GM18858 (cell line): ENCODE data around the gene AKAP5.

Experiments used
- ATAC-seq: cut with Tn5 transposase; IDR thresholded peaks from one replicate; pipeline ENCODE4 v1.9.1; 2021; ENCODE audit not compliant: unreplicated experiment

AKAP5 gene, protein sequence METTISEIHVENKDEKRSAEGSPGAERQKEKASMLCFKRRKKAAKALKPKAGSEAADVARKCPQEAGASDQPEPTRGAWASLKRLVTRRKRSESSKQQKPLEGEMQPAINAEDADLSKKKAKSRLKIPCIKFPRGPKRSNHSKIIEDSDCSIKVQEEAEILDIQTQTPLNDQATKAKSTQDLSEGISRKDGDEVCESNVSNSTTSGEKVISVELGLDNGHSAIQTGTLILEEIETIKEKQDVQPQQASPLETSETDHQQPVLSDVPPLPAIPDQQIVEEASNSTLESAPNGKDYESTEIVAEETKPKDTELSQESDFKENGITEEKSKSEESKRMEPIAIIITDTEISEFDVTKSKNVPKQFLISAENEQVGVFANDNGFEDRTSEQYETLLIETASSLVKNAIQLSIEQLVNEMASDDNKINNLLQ

DNA sequence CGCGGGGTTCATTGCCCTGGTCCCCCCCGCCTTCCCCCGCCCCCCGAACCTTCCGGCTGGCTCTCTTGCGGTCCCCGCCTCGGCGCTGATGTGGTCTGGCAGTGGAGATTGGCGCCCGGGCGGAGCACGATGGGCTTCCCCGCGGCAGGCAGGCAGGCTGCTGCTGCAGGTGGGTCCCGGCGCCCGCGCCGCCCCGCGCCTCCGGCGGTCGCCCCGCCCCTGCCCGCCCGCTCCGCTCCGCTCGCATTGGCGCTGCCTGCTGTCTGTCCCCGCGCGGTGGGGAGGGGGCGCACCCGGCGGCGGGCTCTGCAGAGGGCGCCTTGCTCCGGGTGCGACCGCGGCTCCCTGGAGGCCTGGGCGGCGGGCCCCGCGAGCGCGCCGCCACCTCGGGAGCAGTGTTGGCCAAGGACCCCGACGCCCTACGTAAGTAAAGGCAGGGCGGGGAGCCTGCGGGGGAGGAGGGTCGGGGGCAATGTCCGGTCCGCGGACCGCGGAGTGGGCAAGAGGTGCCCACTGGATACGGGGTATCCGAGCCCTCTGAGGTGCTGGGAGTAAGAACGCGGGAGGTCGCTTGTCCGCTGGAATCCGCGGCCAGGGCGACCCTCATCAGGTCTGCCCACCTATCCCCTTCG, at the start of gene AKAP5:
AKAP5 (plus strand) TSS at position 309 of the 632 bp plus-strand sequence. CDS start 2,896 bp downstream, outside the sequence.
- ATAC-seq = no peak

DNA sequence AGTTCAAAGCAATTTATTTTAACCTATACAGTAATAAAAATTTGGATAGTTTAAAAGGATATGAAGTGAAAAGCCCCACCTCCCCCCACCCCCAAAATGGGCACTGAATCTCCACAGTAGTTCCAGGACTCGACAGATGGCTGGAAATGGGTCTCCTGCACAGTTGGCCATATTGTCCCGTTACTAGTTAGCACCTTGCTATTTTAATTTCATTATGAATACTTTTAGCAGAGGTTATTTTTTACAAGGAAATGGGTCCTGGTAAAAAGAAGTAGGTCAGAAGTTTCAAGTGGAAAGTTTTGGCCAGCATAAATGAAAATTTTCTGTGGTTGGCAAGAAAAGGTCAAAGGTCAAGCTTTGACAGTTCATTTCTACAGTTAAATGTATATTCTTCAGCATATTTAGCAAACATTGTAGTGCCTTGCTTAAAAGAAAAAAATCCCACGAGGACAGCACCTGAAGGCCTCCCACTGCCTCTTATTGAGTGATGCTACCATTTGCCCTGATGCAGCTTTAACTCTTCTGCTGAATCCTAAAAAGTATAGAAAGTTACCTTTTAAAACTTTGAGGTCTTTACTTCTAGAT, 48.9 kb upstream of the AKAP5 start:
- no peak for ATAC-seq

DNA sequence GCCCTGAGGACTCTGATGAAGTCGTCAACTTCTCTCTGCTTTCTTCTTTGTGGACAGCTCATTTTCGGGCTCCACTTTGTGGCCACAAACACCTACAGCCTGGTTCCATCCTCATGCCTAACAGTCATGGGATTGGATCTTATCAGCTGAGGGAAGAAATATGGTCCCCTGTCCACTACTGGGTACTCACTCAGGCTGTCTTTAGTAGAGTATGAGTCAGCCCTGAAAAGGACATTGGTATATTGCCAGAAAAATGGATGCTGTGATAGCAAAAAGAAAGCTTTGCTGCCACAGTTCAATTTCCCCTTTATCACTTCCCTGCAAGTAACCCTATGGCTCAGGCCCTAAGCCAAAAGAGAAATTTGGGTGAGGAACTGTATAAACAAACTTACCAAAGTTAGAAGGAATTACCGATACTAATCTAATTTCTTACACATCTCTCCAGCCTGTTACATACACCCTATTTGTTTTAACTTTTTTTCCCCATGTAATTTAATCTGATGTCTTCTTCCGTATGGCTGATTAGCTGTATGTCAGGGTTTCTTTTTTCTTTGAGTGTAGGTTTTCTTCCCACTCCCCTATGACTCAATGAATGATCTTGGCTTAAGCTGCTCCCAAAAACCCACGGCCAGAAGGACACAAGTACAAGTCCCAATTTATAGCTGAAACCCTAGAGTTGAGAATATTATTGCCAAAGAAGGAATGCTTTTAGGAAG, 48.1 kb upstream of the AKAP5 start:
- no peak for ATAC-seq

DNA sequence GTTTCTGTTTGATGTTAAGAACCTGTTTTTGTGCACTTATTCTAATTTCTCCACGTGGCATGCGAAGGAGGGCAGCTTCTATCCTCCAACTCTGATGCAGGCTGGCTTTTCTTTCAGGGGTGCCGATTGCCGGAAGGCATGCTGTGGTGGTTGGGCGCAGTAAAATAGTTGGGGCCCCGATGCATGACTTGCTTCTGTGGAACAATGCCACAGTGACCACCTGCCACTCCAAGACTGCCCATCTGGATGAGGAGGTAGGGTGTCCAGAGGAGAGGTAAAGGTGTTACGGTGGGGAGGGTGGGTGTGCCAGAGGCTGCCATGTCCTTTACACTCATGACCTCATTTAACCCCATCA, 47.6 kb upstream of the AKAP5 start:
- no peak for ATAC-seq

DNA sequence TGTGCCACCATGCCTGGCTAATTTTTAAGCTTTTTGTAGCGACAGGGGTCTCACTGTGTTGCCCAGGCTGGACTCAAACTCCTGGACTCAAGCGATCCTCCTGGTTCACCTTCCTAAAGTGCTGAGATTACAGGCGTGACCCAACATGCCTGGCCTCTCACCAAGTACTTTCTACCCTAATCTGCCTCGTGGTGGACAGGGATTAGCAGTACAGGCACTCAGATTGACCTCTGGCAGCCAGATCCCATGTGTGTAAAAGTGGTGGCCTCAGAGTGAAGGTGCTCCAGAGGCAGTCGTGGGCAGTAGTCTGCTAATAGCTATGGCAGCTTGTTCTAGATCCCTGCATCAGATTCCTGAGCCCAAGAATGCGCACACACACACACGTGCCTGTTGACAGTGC, 46.3 kb upstream of the AKAP5 start:
- ATAC-seq = no peak

DNA sequence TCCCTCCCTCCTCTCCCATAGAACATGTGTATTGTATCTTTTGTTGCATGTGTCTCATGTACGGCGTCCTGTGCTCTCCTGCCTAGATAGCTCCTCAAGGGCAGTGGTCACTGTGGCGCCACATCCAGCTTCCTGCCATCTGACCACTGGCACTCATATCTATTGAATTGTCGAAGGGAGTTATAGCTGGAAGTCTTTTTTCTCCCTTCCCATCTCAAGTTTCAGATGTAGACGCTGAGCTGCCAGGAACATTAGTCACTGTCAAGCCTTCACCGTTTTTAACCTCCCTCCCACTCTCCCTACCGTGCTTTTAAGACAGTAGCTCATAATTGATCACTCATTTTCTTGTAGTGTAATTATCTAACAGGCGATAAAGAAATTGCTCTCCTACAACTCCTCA, 44.1 kb upstream of the AKAP5 start:
- ATAC-seq = no peak

DNA sequence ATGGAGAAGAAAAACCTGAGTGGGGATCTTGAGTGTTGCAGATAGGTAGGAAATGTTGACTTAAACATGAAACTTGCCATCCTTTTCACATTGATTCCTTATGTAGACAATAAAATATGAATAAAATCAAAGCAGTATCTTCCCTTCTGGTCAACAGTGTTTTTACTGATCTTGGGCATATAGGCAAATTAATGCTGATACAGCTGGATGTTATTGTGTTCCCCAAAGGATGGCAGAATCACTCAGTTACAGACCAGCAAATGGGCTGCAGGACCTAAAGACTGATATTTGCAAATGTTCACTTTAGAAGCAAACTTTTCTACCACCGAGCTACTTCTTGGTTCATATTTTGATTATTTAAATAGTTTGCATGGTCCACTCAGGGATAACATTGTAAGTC, 43.3 kb upstream of the AKAP5 start:
- no peak for ATAC-seq

DNA sequence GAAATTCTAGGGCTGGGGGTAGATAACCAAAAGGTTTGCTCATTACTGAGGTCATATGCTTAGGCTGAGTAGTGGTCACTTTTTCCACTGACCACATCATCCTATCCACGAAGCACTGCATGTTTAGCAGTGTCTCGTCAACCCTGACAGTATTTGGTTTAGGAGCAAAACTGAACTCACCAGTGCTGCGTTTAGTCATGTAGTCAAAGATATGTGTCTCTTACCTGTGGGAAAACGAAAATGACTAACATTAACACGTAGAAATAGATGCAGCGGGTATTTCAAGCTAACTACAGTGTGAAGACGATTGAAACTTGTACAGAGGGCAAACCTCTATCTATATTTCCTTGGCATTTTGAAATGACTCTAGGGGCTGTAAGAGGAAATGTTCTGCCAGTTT, 42.5 kb upstream of the AKAP5 start:
- no peak for ATAC-seq

DNA sequence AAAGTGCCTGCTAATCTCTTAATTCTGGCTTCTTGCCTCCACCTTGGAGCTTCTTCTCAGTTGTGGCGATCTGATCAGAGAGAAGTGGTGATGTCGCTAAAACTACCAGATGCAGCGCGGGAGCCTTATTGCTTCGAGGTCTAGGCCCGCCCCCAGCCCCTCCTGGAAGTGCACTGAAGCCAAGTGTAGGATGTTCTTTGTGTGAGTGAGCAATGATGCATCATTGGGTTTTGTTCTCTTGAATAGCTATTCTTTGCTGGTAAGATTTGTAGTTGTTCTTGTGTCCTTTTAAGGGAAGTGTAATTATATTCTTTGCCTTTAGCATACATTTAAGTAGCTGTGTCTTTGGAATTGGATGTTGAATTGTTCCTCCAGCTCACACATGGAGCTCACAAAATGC, 41.3 kb upstream of the AKAP5 start:
- no peak for ATAC-seq

DNA sequence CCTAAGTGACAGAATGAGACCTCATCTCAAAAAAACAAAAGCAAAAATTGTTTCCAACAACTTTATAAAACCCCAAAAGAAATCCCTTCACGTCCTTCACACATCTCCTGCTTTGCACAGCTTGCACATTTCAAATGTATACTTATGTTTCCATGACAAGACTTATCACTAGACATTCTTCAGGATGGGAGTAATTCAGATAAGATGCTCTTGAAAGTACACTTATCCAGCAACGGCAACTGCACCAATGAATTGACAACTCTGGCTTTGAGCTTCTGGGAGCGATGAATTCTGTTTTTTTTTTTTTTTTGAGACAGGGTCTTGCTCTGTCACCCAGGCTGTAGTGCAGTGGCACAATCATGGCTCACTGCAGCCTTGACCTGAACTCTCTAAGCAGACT, 30.8 kb upstream of the AKAP5 start:
- no peak for ATAC-seq

DNA sequence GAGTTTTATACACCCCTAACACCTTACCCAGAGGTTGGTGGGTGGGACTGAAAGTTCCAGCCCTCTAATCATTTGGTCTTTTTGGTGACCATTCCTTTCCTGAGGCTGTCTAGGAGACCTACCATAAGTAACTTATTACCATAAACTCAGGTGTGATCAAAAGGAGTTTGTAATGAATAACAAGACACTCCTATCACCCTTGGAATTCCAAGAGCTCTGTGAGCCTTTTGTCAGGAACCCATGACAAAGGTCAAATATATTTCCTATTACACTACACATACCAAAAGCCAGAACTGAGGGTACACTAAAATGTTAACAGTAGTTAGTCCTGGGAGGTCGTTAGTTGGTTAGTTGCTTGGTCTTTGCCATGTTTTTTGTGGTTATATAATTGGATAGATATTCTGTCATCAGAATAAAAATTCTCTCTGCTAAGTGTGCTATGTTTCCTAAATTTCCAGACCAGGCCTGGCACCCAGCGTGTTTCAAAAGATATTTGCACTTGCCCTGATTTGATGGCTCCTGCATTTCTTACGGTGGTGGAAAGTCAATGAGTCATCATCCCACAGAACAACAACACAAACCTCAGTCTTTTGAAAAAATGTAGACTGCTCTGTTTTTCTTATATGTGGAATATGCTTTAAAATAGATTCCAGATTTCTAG, 27.0 kb upstream of the AKAP5 start:
- no peak for ATAC-seq

DNA sequence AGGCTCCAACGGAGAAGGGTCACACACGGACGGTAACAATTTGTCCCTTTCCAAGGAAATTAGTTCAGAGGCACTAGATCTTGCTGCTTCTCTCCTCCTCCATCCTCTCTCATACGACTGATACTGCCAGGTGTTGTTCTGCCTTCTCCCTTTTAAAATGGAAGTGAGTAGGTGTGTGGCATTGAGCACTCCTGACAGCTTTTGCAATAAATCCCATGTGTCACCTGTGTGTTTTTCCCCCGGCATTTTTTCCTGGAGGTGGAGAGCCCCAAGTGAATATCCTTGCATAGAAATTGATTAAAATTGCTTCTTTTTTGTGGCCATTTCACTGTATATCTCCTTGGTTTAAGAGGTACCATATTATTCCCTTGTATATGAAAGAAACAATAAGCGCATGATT, 26.2 kb upstream of the AKAP5 start:
- ATAC-seq = no peak

DNA sequence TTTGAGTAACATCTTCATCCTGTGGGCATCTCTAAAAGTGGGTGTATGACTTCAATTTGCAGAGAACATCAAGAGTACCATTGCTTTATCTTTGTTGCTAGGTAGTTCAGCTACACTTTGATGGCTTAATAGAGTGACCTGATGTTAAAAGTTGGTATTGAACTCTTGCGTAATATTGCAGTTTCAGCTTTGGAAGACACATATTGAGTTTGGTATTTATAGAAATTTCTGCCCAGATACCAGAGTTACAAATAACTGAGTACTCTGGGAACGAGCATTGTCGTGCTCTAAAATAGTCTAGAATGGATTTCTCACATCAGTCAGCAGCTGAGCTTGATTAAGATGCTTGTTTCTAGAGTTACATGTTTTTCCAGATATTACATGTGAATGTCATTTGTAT, 24.8 kb upstream of the AKAP5 start:
- ATAC-seq = no peak

DNA sequence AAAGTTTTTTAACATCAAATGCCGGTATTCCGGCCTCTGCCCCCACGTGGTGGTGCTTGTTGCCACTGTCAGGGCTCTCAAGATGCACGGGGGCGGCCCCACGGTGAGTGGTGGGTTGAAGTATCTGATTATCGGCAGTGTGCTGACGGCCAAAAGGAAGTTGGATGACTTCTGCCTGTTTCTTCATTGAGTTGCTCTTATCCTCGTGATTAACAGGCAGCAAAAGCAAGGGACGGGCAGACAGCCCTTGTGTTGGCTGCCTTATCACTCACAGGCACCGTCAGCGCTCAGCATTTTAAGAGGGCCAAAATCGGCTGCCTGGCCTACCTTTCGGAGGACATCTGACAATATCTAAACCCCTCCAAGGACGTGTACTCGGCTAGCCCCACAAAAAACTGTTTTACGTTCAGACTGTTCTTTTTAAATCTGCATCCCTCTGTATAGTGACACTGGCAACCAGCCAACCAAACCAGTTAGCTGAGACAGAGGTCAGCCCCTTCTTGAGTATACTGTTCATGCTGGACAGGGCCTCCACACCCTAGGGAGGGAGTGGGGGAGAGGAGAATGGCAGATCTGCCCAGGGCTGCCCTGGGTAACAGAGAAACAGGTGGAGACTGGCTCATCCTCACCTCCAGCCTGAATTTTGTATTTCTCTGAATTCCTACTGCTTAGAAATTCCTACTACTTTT, 22.9 kb upstream of the AKAP5 start:
- no peak for ATAC-seq

DNA sequence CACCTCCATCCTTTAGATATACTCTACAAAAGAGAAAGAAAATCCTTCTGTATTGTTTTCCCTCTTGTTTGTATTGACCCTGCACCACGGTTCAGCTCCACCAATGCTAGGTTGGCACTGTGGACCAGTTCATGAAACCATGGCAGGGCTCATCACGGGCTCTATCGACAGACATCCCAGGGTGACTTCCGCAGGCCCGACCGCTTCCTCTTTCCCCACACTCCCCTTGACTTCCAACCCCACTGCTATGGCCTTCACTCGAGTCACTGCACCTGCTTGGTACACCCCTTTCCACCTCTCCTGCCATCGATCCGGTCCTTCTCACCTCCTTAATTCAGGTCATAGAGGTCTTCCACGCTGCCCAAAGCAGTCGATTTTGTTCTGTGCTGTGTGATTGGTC, 21.2 kb upstream of the AKAP5 start:
- no peak for ATAC-seq

DNA sequence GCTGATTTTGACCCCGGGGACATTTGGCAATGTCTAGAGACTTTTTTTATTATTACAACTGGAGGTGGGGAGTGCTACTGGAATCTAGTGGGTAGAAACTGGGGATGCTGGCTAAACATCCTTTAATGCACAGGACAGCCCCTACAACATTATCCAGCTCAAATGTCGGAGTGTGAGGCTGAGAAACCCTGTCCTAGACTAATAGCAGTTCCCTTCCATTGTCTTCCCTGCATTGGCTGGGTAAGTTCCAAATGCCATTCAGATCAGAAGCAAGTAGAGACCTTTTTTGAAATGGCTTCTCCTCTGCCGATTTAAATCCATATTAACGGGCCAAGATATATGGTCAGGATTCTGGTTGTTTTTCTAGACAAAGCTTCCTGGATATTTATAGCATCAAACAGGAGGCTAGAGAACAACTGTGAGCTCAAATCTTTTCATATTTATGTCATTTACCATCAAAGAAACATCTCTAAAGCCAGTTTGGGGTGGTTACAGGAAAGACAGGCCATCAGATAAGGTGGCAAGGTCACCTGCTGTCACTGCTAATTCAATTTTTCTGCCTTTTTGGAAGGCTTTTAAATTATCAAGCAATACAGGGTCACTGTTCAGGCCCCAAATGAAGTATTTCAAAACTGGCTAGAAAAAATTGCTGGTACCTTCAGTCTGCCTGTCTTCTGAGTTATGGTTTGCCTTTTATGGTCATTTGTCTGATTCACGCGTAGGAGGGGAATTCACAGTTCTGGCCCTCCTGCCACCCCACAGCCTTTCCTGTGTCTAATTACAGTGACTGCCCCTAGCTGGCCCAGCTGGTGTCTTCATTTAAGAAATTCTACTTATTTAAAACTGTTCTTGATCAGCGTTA, 20.1 kb upstream of the AKAP5 start:
- ATAC-seq = peak; percentile 94

DNA sequence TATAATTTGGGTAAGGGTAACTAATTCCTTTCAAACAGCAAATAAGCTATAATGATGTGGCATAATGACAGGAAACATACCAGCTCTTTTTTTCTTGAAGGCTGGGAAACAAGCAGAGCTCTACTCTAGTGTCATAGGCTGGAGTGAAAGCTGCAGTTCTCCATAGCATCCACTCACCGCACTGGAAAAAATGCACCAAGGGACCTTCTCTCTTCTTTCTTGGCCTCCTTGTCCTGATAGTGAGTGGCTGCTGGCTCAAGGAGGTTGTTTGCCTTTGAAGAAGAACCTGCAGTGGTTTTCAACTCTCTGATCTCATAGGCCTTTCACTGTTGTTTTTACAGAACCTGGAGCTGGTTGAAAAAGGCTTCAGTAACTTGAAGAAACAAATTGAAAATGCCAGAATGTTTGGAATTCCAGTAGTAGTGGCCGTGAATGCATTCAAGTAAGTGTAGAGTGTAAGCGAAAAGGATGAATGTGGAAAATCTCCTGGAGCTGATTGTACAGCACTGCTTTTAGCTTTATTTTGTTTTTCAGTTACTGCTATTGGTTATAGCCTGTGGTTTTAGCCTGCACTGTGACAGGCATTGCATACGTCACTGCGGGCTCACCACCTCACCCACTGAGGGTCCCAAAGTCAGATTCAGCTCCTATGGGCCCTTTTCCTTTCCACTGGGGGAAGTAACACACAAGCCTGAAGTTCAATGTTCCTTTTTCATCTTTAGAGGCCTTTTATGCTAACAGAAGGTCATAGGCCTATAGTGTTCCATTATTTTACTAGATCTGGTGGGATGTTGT, 17.2 kb upstream of the AKAP5 start:
- no peak for ATAC-seq

DNA sequence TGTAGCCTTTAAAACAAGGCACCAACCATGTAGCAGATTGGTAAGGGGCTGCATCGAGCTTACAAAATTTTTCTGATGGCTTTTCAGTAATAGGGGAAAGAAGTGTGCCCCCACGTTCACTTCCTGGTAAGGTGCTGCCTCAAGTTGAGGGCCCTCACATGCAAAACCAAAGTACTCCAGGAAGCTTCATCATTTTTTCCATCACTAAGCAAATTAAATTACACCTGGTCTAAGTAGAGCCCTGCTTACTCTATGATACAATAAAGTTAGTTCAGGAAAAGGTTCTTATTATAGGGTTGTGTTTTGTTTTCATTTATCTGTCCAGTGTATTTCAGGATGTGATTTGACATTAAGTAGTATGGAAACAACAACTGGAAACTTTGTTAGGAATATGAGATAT, 15.0 kb upstream of the AKAP5 start:
- ATAC-seq = no peak

DNA sequence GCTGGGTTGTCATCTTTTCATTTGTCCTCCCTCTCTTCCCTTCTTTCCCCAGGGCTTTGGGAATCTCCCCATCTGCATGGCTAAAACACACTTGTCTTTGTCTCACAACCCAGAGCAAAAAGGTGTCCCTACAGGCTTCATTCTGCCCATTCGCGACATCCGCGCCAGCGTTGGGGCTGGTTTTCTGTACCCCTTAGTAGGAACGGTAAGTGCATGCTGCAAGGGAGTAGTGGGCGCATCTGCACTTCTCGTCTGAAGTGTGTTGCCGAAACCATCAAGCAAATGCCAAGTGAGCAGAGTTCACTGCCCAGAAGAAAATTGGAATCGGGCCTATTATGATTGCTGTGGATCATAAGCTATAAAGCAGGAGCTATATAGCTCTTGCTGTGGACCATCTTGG, 10.6 kb upstream of the AKAP5 start:
- no peak for ATAC-seq
